ENCODE results near the gene HK2. TPM values are rescaled to one million over a fixed set of nuclear protein-coding genes. Genes with fewer than 3 reads are reported as not detected.
A peak's percentile ranks its signal among the peaks of the same experiment; 100 is the strongest.
"Not testable (repeated sequence)": the region's sequence is repeated elsewhere in the genome, so short reads cannot be mapped to it uniquely, and the experiment has no call there.

Gene HK2
- total RNA-seq (10 to 100 TPM; 11.1 to 74.6 (median 17.7) TPM), polyA plus RNA-seq (1 to 10 TPM; 3.6 to 6.3 TPM), total RNA-seq (23.6 reads per million, percentile 54 among the genes with 10 or more reads in this experiment)

DNA sequence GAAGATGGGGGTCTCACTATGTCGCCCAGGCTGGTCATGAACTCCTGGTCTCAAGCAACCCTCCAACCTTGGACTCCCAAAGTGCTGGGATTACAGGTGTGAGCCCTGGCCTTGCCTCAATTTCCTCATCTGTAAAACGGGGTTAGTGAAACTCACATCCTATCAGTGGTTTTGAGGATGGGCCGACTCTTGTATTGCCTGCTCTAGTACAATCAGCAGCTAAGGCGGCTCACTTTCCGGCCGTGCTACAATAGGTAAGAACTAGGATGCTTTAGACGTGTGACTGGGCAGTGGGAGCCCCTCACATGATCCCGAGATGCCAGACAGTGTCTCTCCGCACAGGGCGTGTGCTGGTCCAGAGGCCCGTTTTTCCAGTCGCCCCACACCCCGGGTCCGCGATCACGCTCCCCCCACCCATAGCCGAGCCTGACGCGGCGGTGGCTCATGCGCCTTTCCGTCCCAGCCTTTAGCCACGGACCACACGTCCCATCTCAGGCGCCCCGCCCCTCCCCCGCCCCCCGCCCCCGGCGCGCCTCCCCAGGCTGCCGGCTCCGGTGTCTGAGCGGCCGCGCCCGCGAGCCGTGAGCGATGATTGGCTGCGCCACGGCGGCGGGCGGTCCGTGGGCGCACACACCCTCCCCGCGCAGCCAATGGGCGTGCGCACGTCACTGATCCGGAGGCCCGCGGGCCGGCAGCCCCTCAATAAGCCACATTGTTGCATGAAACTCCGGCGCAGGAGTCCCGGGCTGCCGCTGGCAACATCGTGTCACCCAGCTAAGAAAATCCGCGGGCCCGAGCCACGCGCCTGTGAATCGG, at the start of gene HK2:
HK2 (plus strand) TSS at position 710 of the 816 bp plus-strand sequence. CDS start 454 bp downstream, outside the sequence.
- peaks cover 14 to 32% of the 10 kb centered on the region in 2 donors for H3K4me1 ChIP-seq (ENCODE audit: control insufficient read depth in 2 of 2, insufficient read depth in 2 of 2, low read length in 2 of 2)
- H3K4me3 Mint-ChIP-seq: peak within 1 kb of the TSS; percentile 89 to 97 (median 94)
- peaks cover 0 to 4% (median 0%) of the 10 kb centered on the region in 3 experiments for H3K36me3 ChIP-seq (ENCODE audit: control insufficient read depth in 2 of 3, insufficient read depth in 3 of 3, low read length in 3 of 3)
- DNase-seq: peak; percentile 68 to 87 (median 78)
- CTCF ChIA-PET: interaction anchor here (1.0 to 6.8 kb wide), 3 partner anchors 16 to 248 kb away, joined by 3 to 74 read pairs (median 52); no protein-coding TSS in a partner anchor
- H3K4me1 Mint-ChIP-seq: peaks cover 28 to 49% (median 33%) of the 10 kb centered on the region in 7 donors
- peaks cover 0 to 13% (median 0%) of the 10 kb centered on the region in 5 donors for H3K36me3 Mint-ChIP-seq
- H3K27ac Mint-ChIP-seq: peak within 1 kb of the TSS; percentile 35 to 95 (median 91)
- intact Hi-C loops (cut with micrococcal nuclease): loop anchor here (1.0 to 10.0 kb wide), 8 partner anchors 125 to 1599 kb away; partner anchors contain the start of genes ALMS1 (in 2 of the 2), POLE4 (in 2 of the 2), CCT7 (in 1 of the 2) and GCFC2 (in 1 of the 2)
- peak; percentile 91 for ATAC-seq
- no peaks in the 10 kb centered on the region for H3K27me3 ChIP-seq (ENCODE audit: control insufficient read depth in 2 of 2, insufficient read depth in 2 of 2, low read length in 2 of 2)
- peaks cover 0 to 2% (median 0%) of the 10 kb centered on the region in 11 donors for H3K9me3 Mint-ChIP-seq
- POLR2A ChIA-PET: interaction anchor here (0.7 to 8.8 kb wide), 4 partner anchors 14 to 41 kb away, joined by 3 to 107 read pairs (median 4); no protein-coding TSS in a partner anchor
- peak within 1 kb of the TSS; percentile 67 for H3K27ac ChIP-seq (ENCODE audit: low read depth, low read length)
- H3K27me3 Mint-ChIP-seq: peaks cover 0 to 7% (median 0%) of the 10 kb centered on the region in 5 donors
- peak within 1 kb of the TSS; percentile 72 for H3K4me3 ChIP-seq (ENCODE audit: low read length)
- no peaks in the 10 kb centered on the region for H3K9me3 ChIP-seq (ENCODE audit: control insufficient read depth in 2 of 3, low read length in 3 of 3)

DNA sequence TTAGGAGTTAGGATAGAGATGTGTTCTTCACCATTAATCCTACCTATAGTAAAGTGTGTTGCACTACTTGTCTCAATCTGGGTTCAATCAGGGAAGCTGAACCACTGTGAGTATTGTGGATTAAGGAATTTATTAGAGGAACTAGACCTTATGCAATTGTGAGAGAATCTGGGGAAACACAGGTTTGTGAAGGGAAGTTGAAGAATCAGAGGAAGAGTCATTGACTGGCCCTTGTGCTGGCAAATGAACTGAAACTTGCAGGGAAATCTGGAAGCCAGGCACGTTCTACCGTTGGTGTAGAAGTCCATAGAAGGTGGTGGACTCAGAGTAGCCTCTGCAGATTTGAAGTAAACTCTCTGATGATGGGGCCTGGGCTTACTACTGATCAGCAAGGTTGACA, 44.7 kb upstream of the HK2 start:
- H3K27ac ChIP-seq (ENCODE audit: low read depth, low read length): no peak overlapping the region
- no peaks in the 10 kb centered on the region for H3K4me1 ChIP-seq (ENCODE audit: control insufficient read depth in 2 of 2, insufficient read depth in 2 of 2, low read length in 2 of 2)
- H3K9me3 Mint-ChIP-seq: peaks cover 2 to 26% (median 16%) of the 10 kb centered on the region in 11 donors
- ChIA-PET CTCF (no interaction called here), POLR2A (no interaction called here)
- peaks cover 0 to 8% (median 3%) of the 10 kb centered on the region in 5 donors for H3K27me3 Mint-ChIP-seq
- H3K4me3 ChIP-seq (ENCODE audit: low read length): no peak overlapping the region
- H3K4me1 Mint-ChIP-seq: peaks cover 0 to 1% (median 0%) of the 10 kb centered on the region in 7 donors
- H3K36me3 ChIP-seq (ENCODE audit: control insufficient read depth in 2 of 3, insufficient read depth in 3 of 3, low read length in 3 of 3): no peaks in the 10 kb centered on the region
- DNase-seq (no peak), ATAC-seq (peak; percentile 61)
- no peak overlapping the region for H3K4me3 Mint-ChIP-seq
- H3K36me3 Mint-ChIP-seq: peaks cover 0 to 16% (median 11%) of the 10 kb centered on the region in 5 donors
- no peaks in the 10 kb centered on the region for H3K9me3 ChIP-seq (ENCODE audit: control insufficient read depth in 2 of 3, low read length in 3 of 3)
- H3K27ac Mint-ChIP-seq: no peak overlapping the region
- intact Hi-C loops (cut with micrococcal nuclease): no loop called here
- H3K27me3 ChIP-seq (ENCODE audit: control insufficient read depth in 2 of 2, insufficient read depth in 2 of 2, low read length in 2 of 2): no peaks in the 10 kb centered on the region

DNA sequence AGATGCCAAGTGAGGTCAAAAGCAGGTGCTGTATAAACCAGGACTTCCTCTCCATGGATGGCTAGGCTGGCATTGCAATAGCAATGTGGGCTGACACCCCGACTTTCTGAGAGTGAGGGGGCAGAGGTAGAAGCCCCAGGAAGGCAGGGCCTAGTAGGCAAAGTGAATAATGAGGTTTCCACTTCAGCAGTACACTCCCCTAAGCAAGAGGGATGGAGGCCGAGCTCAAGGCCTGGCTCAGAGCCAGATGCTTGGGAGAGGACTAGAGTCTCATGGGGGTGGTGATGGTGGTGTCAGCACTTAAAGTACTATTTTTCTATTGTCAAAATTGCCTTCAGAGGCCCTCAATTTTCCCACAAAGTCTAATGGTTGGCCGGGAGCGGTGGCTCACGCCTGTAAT, 41.6 kb upstream of the HK2 start:
- Histone ChIP-seq H3K4me3 (ENCODE audit: low read length) (no peak overlapping the region), H3K36me3 (ENCODE audit: control insufficient read depth in 2 of 3, insufficient read depth in 3 of 3, low read length in 3 of 3) (no peaks in the 10 kb centered on the region), H3K4me1 (ENCODE audit: control insufficient read depth in 2 of 2, insufficient read depth in 2 of 2, low read length in 2 of 2) (no peaks in the 10 kb centered on the region), H3K27me3 (ENCODE audit: control insufficient read depth in 2 of 2, insufficient read depth in 2 of 2, low read length in 2 of 2) (no peaks in the 10 kb centered on the region), H3K9me3 (ENCODE audit: control insufficient read depth in 2 of 3, low read length in 3 of 3) (no peaks in the 10 kb centered on the region), H3K27ac (ENCODE audit: low read depth, low read length) (no peak overlapping the region)
- ATAC-seq (no peak), DNase-seq (no peak)
- Mint-ChIP-seq H3K27me3 (peaks cover 0 to 8% (median 3%) of the 10 kb centered on the region in 5 donors), H3K27ac (no peak overlapping the region), H3K9me3 (peaks cover 2 to 22% (median 15%) of the 10 kb centered on the region in 11 donors), H3K36me3 (peaks cover 0 to 14% (median 11%) of the 10 kb centered on the region in 5 donors), H3K4me3 (no peak overlapping the region), H3K4me1 (peaks cover 0 to 1% (median 0%) of the 10 kb centered on the region in 7 donors)
- intact Hi-C loops (cut with micrococcal nuclease): no loop called here
- ChIA-PET POLR2A (no interaction called here), CTCF (no interaction called here)

DNA sequence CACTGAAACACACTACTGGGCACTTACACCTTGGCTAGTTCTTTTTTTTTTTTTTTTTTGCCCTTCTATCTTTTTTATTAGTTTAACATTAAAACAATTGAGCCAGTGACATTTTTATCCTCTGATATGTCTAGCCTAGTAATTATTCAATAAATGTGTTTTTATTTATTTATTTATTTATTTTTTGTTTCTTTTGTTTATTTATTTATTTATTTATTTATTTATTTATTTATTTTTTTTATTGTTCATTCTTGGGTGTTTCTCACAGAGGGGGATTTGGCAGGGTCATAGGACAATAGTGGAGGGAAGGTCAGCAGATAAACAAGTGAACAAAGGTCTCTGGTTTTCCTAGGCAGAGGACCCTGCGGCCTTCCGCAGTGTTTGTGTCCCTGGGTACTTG, 39.0 kb upstream of the HK2 start:
- H3K27me3 ChIP-seq (ENCODE audit: control insufficient read depth in 2 of 2, insufficient read depth in 2 of 2, low read length in 2 of 2); intact Hi-C loops (cut with micrococcal nuclease); H3K9me3 ChIP-seq (ENCODE audit: control insufficient read depth in 2 of 3, low read length in 3 of 3); H3K4me3 ChIP-seq (ENCODE audit: low read length); DNase-seq; POLR2A ChIA-PET; CTCF ChIA-PET; H3K36me3 ChIP-seq (ENCODE audit: control insufficient read depth in 2 of 3, insufficient read depth in 3 of 3, low read length in 3 of 3); H3K4me1 ChIP-seq (ENCODE audit: control insufficient read depth in 2 of 2, insufficient read depth in 2 of 2, low read length in 2 of 2); H3K4me1 Mint-ChIP-seq; H3K36me3 Mint-ChIP-seq; H3K4me3 Mint-ChIP-seq; H3K27ac Mint-ChIP-seq; H3K27me3 Mint-ChIP-seq; ATAC-seq; H3K9me3 Mint-ChIP-seq; H3K27ac ChIP-seq (ENCODE audit: low read depth, low read length): not testable (repeated sequence)

DNA sequence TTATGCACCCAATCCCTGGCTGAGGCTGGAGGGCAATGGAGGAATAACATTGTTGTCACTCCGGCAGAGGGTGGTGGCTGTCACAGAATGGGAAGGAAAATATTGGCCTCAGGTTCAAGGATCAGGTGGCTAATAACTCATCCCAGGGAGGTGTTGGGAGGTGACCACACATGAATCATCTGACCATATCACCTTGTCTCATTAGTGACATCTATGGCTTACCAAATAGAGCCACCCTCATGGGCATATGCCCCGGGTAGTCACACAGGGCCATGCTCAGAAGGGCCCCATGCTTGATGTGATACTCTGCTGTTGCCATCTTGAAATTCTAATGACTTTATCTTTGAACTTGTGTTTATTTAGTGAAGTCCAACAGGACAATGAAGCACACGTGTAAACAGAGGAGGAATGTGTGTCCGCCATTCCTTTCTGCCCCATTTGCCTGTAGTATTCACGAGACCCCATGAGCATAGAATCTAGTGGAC, 27.5 kb upstream of the HK2 start:
- Histone ChIP-seq H3K27me3 (ENCODE audit: control insufficient read depth in 2 of 2, insufficient read depth in 2 of 2, low read length in 2 of 2) (no peaks in the 10 kb centered on the region), H3K4me3 (ENCODE audit: low read length) (no peak overlapping the region), H3K36me3 (ENCODE audit: control insufficient read depth in 2 of 3, insufficient read depth in 3 of 3, low read length in 3 of 3) (no peaks in the 10 kb centered on the region), H3K27ac (ENCODE audit: low read depth, low read length) (no peak overlapping the region), H3K4me1 (ENCODE audit: control insufficient read depth in 2 of 2, insufficient read depth in 2 of 2, low read length in 2 of 2) (no peaks in the 10 kb centered on the region), H3K9me3 (ENCODE audit: control insufficient read depth in 2 of 3, low read length in 3 of 3) (no peaks in the 10 kb centered on the region)
- peaks cover 0 to 26% (median 0%) of the 10 kb centered on the region in 5 donors for H3K27me3 Mint-ChIP-seq
- intact Hi-C loops (cut with micrococcal nuclease): no loop called here
- DNase-seq (no peak), ATAC-seq (no peak)
- no peaks in the 10 kb centered on the region for H3K36me3 Mint-ChIP-seq
- ChIA-PET CTCF (no interaction called here), POLR2A (no interaction called here)
- peaks cover 0 to 2% (median 0%) of the 10 kb centered on the region in 11 donors for H3K9me3 Mint-ChIP-seq
- H3K27ac Mint-ChIP-seq: no peak overlapping the region
- no peak overlapping the region for H3K4me3 Mint-ChIP-seq
- H3K4me1 Mint-ChIP-seq: peaks cover 0 to under 1% (median 0%) of the 10 kb centered on the region in 7 donors

DNA sequence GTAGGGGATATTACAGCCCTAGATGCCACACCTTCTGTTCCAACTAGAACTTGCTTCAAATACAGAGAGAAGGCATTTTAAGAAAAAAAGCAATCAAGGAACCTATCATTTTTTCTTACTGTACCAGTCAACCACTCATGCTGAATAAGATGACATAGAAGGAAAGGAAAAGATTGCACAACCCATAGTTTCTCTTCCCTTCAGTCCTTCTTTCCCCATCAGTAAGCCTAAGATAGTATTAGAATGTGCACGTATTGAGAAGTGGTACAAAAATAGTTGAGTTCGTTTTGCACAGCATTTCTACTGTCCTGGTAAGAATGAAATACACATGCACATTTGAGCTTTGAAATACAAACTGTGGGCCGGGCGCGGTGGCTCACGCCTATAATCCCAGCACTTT, 27.0 kb upstream of the HK2 start:
- ChIA-PET POLR2A (no interaction called here), CTCF (no interaction called here)
- Mint-ChIP-seq H3K27ac (no peak overlapping the region), H3K36me3 (no peaks in the 10 kb centered on the region), H3K4me3 (no peak overlapping the region), H3K9me3 (peaks cover 0 to 2% (median 0%) of the 10 kb centered on the region in 11 donors), H3K27me3 (peaks cover 0 to 26% (median 0%) of the 10 kb centered on the region in 5 donors), H3K4me1 (peaks cover 0 to 2% (median 0%) of the 10 kb centered on the region in 7 donors)
- H3K27me3 ChIP-seq (ENCODE audit: control insufficient read depth in 2 of 2, insufficient read depth in 2 of 2, low read length in 2 of 2): no peaks in the 10 kb centered on the region
- DNase-seq: no peak
- H3K36me3 ChIP-seq (ENCODE audit: control insufficient read depth in 2 of 3, insufficient read depth in 3 of 3, low read length in 3 of 3): no peaks in the 10 kb centered on the region
- peak; percentile 61 for ATAC-seq
- intact Hi-C loops (cut with micrococcal nuclease): no loop called here
- no peak overlapping the region for H3K27ac ChIP-seq (ENCODE audit: low read depth, low read length)
- H3K4me1 ChIP-seq (ENCODE audit: control insufficient read depth in 2 of 2, insufficient read depth in 2 of 2, low read length in 2 of 2): no peaks in the 10 kb centered on the region
- H3K9me3 ChIP-seq (ENCODE audit: control insufficient read depth in 2 of 3, low read length in 3 of 3): no peaks in the 10 kb centered on the region
- no peak overlapping the region for H3K4me3 ChIP-seq (ENCODE audit: low read length)
